RWPE2 (cell line): ENCODE data around the gene ZFYVE19.
A peak's percentile ranks its signal among the peaks of the same experiment; 100 is the strongest.

Source experiments
- ATAC-seq: fragments of 200-7000 bp; cut with Tn5 transposase; 3 replicates; pipeline ENCODE4 v1.9.1; 2021; ENCODE audit warnings: low read depth
- DNase-seq: peaks from one replicate; pipeline ENCODE4 v3.0.0-alpha.2; 2020; ENCODE audit warnings: low spot score
- H3K27ac ChIP-seq: fragments of 450-650 bp; 2 replicates; pipeline ENCODE4 v1.5.1; 2017; ENCODE audit warnings: mild to moderate bottlenecking; ENCODE audit not compliant: poor library complexity, severe bottlenecking
- H3K27me3 ChIP-seq: fragments of 250-450 bp; sonication (Bioruptor Pico); 2 replicates; pipeline ENCODE4 v1.5.1; 2021; ENCODE audit warnings: mild to moderate bottlenecking, moderate library complexity; ENCODE audit not compliant: insufficient read depth, poor library complexity, severe bottlenecking
- H3K36me3 ChIP-seq: fragments of 250-450 bp; sonication (Bioruptor Pico); 2 replicates; pipeline ENCODE4 v1.5.1; 2020; ENCODE audit warnings: low read depth, mild to moderate bottlenecking, moderate library complexity
- H3K4me1 ChIP-seq: fragments of 250-450 bp; sonication (Bioruptor Pico); 2 replicates; pipeline ENCODE4 v1.5.1; 2021; ENCODE audit warnings: mild to moderate bottlenecking, moderate library complexity; ENCODE audit not compliant: insufficient read depth, poor library complexity, severe bottlenecking
- H3K4me3 ChIP-seq: fragments of 250-450 bp; sonication (Bioruptor Pico); 2 replicates; pipeline ENCODE4 v1.5.1; 2021; ENCODE audit warnings: mild to moderate bottlenecking, moderate library complexity; ENCODE audit not compliant: severe bottlenecking
- H3K9me3 ChIP-seq: fragments of 250-450 bp; sonication (Bioruptor Pico); 2 replicates; pipeline ENCODE4 v1.5.1; 2021; ENCODE audit warnings: mild to moderate bottlenecking, moderate library complexity; ENCODE audit not compliant: severe bottlenecking
- TF ChIP-seq, protein P1 (sequence below): fragments of 450-650 bp; IDR thresholded peaks from one replicate; pipeline ENCODE4 v1.5.1; 2017; ENCODE audit warnings: mild to moderate bottlenecking, moderate library complexity; ENCODE audit not compliant: poor library complexity, severe bottlenecking

ZFYVE19 gene

DNA sequence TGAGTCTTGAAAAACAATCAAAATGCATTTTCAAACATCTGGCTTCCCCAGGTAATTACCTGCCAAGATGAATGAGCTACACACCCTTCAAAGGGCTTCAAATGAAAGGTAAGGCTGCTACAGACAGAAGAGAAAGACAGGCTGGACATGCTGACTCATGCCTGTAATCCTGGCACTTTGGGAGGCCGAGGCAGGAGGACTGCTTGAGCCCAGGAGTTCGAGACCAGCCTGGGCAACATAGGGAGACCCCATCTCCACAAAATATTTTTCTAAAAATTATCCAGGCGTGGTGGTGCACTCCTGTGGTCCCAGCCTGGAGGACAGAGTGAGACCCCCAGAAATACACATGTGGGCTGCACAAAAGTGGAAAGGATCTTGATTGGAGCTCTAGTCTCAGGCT is 14.5 kb upstream of the ZFYVE19 start:
- Histone ChIP-seq H3K27me3 (no peaks in the 10 kb centered on the region), H3K36me3 (peaks cover 24% of the 10 kb centered on the region), H3K27ac (peak overlapping the region; percentile 96), H3K9me3 (no peaks in the 10 kb centered on the region), H3K4me3 (no peak overlapping the region), H3K4me1 (peaks cover 63% of the 10 kb centered on the region)
- TF ChIP-seq, protein P1, sequence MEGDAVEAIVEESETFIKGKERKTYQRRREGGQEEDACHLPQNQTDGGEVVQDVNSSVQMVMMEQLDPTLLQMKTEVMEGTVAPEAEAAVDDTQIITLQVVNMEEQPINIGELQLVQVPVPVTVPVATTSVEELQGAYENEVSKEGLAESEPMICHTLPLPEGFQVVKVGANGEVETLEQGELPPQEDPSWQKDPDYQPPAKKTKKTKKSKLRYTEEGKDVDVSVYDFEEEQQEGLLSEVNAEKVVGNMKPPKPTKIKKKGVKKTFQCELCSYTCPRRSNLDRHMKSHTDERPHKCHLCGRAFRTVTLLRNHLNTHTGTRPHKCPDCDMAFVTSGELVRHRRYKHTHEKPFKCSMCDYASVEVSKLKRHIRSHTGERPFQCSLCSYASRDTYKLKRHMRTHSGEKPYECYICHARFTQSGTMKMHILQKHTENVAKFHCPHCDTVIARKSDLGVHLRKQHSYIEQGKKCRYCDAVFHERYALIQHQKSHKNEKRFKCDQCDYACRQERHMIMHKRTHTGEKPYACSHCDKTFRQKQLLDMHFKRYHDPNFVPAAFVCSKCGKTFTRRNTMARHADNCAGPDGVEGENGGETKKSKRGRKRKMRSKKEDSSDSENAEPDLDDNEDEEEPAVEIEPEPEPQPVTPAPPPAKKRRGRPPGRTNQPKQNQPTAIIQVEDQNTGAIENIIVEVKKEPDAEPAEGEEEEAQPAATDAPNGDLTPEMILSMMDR: no peak
- no peak for DNase-seq
- no peak for ATAC-seq

GRCh38 chr15:40793216-40793989 is 13.5 kb upstream of the ZFYVE19 start:
- TF ChIP-seq, protein P1: no peak
- Histone ChIP-seq H3K4me3 (no peak overlapping the region), H3K27ac (peak overlapping the region; percentile 96), H3K4me1 (peaks cover 61% of the 10 kb centered on the region), H3K9me3 (no peaks in the 10 kb centered on the region), H3K27me3 (no peaks in the 10 kb centered on the region), H3K36me3 (peaks cover 31% of the 10 kb centered on the region)
- DNase-seq (peak; percentile 91), ATAC-seq (peak; percentile 89)

- Histone ChIP-seq H3K27ac (peak overlapping the region; percentile 29), H3K4me1 (peaks cover 43% of the 10 kb centered on the region), H3K4me3 (no peak overlapping the region), H3K27me3 (no peaks in the 10 kb centered on the region), H3K36me3 (peaks cover 38% of the 10 kb centered on the region), H3K9me3 (no peaks in the 10 kb centered on the region)
- ATAC-seq: no peak
- no peak for DNase-seq
- TF ChIP-seq, protein P1: no peak
Measured at GRCh38 chr15:40796041-40796440, 10.8 kb upstream of the ZFYVE19 start.

DNA sequence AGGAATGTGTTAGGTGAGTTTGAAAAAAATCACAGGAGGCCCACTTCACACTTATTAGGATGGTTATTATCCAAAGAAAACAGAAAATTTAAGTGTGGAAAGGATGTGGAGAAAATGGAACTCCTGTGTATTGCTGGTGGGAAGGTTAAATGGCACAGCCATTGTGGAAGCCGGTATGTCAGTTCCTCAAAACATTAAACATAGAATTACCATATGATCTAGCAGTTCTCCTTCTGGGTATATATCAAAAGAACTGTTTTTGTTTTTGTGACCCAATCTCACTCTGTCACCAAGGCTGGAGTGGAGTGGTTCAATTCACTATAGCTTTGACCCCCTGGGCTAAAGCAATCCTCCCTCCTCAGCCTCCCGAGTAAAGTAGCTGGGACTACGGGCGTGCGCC is 10.4 kb upstream of the ZFYVE19 start:
- no peak for DNase-seq
- no peak for ATAC-seq
- peaks cover 41% of the 10 kb centered on the region for H3K4me1 ChIP-seq
- H3K36me3 ChIP-seq: peaks cover 36% of the 10 kb centered on the region
- peak overlapping the region; percentile 29 for H3K27ac ChIP-seq
- H3K27me3 ChIP-seq: no peaks in the 10 kb centered on the region
- no peak overlapping the region for H3K4me3 ChIP-seq
- TF ChIP-seq, protein P1: no peak
- no peaks in the 10 kb centered on the region for H3K9me3 ChIP-seq

DNA sequence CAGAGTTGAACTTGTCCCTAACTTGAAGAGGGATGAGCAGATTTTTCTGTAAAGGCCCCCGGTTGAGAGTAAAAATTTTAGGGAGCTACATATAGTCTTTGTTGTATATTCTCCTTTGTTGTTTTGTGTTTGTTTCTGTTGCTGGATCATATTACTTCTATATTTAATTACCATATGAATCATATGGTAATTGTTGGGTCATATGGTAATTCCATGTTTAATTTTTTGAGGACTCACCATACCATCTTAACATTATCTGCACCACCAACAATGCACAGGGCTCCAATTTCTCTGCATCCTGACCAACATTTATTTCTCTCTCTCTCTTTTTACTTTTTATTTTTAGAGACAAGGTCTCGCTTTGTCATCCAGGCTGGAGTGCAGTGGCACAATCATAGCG is 7.4 kb upstream of the ZFYVE19 start:
- Histone ChIP-seq H3K27ac (peak overlapping the region; percentile 24), H3K4me3 (no peak overlapping the region), H3K9me3 (no peaks in the 10 kb centered on the region), H3K36me3 (peaks cover 27% of the 10 kb centered on the region), H3K27me3 (no peaks in the 10 kb centered on the region), H3K4me1 (peaks cover 23% of the 10 kb centered on the region)
- no peak; the same call in 2 of the 3 replicates for ATAC-seq
- DNase-seq: no peak
- TF ChIP-seq, protein P1: no peak
